ENCODE results near the gene THTPA. TPM values are rescaled to one million over a fixed set of nuclear protein-coding genes. Genes with fewer than 3 reads are reported as not detected.

The THTPA gene
- total RNA-seq = 5.7 and 9.1 TPM in 2 replicates

GRCh38 chr14:23555882-23556699 is at the start of gene THTPA:
THTPA (plus strand) TSS chr14:23556271; CDS start chr14:23556758, 487 bp downstream.
- DNase-seq (ENCODE audit: low read depth in 2 of 2) = peak; percentile 86 to 92

- DNase-seq (ENCODE audit: low read depth in 2 of 2) = no peak
These were observed 43.9 kb upstream of the THTPA start for GRCh38 chr14:23512156-23512555.

GRCh38 chr14:23513005-23513817 is 42.9 kb upstream of the THTPA start:
- no peak for DNase-seq (ENCODE audit: low read depth in 2 of 2)

DNA sequence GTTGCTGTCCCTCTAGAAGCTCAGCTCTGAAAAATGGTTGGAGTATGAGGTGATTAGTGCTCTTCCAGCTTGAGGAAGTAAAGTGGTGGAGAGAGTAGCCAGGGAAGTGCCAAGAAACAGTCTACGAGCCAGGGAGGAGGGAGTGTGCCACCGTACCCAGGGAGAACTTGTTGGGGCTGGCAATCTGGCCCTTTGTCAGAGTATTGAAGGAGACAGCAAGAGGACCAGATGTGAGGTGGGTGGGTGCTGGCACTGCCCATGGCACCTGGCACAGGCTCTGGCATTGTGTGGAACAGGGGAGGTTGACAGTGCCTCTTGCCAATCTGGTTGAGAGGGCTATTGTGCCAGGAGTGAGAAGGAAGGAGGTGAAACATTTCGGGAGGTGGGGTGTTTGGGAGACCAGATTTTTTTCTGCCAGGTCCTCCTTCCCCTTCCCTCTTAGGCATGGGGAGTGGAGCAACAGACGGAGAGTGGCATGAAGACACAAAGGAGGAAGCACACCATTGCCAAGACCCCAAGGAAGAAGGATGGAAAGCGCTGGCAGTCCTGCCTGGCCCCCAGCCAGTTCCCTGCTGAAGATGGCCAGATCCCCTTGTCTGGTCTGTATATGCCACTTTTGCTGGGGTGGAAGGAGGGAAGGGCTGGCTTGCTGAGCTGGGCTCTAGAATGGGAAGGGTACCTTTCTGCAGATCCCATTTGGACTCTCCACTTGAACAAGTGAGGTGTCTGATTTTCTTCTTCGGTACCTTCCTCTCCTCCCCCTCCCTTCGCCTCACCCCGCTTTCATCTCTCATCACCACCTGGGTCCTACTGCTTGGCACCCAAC is 42.0 kb upstream of the THTPA start:
- no peak for DNase-seq (ENCODE audit: low read depth in 2 of 2)

DNA sequence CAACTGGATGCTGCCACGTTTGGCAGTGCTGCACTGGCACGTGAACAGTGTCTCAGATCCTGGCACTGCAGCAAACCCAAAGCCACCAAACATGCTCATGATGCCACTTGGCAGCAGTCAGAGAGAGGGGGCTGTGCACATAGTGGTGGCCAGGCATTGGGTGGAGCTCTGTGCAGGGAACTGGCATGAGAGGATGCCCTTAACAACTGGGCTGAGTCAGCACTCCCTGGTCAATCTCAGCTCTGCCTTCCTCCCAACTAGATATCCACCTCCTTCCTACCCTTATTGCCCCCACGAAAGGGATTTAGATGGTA is 41.5 kb upstream of the THTPA start:
- no peak for DNase-seq (ENCODE audit: low read depth in 2 of 2)

GRCh38 chr14:23517650-23518326 is 38.3 kb upstream of the THTPA start:
- DNase-seq (ENCODE audit: low read depth in 2 of 2) = no peak

- no peak for DNase-seq (ENCODE audit: low read depth in 2 of 2)
These were observed 37.4 kb upstream of the THTPA start for GRCh38 chr14:23518709-23519108.

DNA sequence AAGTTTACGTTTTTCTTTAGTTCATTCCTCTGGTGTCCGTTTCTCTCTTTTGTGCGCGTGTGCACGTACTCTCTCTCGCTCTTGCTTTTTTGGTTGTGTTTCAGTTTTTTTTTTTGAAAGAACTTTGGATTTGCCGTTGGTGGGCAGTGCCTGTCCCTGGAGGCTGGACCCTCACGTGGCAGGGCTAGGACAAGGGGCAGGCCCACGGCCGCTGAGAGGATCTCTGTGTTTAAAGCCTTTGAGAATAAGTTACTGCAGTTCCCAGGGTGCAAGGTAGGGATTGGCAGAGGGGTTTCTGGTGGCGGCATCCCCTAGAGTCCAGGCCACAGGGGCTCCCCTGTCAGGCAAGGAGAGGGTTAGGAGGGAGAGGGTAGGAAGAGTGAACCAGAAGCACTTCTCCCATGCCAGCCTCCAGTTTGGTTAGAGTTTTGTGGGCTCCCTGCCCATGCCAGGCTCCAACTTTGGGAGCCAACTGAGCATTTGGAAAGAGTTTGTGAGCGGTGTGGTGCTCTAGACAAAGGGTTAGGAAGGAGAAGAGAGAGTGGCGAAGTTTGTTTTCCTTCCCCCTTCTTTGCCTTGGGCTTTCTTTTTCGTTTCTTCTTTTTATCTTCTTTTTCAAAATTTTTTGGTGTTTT is 35.1 kb upstream of the THTPA start:
- DNase-seq (ENCODE audit: low read depth in 2 of 2) = no peak

DNA sequence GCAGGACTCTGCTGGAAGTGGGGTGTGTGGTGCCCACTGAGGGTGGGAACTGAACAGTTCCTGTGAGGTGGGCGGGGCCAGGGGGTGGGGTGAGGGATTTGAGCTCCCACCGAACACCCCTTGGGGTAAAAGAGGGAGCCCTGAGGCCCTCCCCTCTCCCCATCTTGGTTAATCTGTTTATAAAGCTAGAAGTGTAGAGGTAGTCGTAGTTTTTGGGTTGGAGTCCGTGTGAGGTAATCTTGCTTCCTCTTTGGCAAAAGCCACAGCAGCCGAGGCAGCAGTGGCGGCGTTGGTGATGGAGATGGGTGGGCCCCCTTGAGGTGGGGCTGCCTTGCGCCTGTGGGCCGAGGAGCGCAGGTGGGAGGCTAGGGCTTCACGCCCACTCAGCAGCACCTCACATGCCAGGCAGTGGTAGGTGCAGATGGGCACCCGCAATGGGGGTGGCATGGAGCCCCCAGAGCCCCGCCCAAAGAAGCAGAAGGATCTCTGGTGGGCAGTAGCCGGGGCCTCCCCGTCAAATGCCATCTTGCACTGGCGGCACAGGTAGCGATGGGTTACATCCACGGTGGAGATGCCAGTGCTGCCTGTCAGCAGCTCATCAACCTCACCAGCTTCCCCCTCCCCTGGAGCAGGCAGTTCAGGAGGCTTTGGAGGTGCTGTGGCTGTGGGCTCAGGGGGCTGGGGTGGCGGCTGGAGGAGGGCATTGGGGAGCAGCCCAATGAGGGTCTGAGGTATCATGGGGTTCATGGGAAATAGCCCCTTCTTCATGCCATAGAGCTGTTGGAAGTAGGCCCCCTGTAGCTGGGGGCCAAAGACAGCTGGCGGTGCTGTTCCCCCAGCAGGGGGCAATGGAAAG is 34.1 kb upstream of the THTPA start:
- DNase-seq (ENCODE audit: low read depth in 2 of 2) = no peak

DNA sequence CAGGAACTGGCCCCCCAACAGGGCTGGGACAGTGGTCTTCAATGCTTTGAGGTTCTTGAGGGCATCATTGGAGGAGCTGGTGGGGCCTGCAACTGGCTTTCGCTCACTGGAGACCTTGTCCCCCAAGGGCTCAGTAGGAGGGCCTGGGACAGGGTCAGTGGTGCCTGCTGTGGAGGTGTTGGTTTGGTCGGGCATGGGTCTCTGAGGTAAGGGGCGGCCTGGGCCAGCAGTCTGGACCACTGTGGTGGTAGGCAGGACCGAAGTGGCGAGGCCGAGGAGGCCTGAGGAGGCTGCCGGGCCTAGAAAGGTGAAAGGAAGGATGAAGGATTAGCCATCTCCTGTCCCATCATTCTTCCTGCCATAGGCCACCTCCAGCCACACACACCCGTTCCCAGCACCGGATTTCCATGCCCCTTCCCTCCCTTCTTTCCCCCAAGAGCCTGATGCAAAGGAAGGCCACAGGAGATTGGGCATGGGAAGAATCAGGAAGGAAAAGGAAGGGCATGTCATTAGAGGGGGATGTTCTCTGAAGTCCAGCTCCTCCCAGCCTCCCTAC is 33.4 kb upstream of the THTPA start:
- no peak for DNase-seq (ENCODE audit: low read depth in 2 of 2)

GRCh38 chr14:23523229-23524016 is 32.6 kb upstream of the THTPA start:
- no peak for DNase-seq (ENCODE audit: low read depth in 2 of 2)

DNA sequence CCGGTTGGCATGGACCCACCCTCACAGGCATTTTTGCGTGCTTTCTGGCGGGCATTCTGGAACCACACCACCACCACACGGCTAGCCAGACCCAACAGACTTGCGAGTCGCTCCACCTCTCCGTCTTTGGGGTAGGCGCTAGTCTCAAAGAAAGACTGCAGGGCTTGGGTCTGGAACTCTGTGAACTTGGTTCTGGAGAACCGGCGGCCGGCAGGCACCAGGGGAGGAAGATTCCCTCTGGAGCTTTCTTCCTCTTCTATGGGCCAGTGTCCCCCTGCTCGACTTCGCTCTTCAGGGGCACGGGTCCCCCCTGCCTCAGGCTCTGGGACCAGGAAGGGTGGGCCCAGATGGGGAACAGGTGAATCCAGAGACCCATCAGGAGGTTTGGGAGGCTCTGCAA is 31.1 kb upstream of the THTPA start:
- no peak for DNase-seq (ENCODE audit: low read depth in 2 of 2)

GRCh38 chr14:23525611-23526010 is 30.5 kb upstream of the THTPA start:
- DNase-seq (ENCODE audit: low read depth in 2 of 2) = no peak

GRCh38 chr14:23528555-23528954 is 27.5 kb upstream of the THTPA start:
- DNase-seq (ENCODE audit: low read depth in 2 of 2) = no peak

GRCh38 chr14:23529016-23529415 is 27.1 kb upstream of the THTPA start:
- DNase-seq (ENCODE audit: low read depth in 2 of 2) = no peak

- DNase-seq (ENCODE audit: low read depth in 2 of 2) = no peak
These were observed 25.6 kb upstream of the THTPA start for GRCh38 chr14:23530375-23531055.

DNA sequence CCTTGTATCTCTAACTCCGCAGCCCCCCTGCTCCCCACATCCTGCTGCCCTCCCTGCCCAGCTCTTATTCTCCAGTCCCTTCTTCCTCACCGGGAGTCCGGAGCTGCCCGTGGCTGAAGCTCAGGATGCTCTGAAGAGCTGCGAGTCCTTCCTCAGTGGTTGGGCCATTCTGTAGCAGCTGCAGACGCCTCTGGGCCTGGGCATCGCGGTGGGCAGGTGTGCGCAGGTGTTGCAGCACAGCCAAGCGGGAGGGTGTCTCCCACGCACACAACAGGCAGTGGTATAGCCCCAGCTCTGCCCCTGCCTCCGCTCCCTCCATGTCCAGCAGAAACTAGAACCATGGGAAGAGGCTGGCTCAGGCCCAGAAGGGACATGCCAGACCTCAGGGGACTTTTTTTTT is 24.7 kb upstream of the THTPA start:
- no peak for DNase-seq (ENCODE audit: low read depth in 2 of 2)

DNA sequence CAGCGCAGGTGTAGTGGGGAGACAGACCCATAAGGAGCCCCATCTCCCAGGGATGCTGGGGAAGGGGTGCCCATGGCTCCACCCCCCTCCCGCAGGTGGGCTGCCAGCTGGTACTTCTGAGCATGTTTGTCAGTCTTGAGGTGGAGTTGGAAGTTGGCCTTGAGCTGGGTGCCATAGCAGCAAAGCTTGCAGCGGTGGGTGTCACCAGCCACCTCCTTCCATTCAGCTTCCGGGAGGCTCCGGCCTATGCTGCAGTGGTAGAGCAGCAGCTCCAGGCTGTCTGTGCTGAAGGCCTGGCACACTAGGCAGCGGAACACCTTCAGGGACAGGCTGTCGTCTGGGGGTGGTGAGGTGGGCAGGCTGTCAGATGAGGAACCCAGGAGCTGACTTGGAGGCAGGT is 23.4 kb upstream of the THTPA start:
- DNase-seq (ENCODE audit: low read depth in 2 of 2) = no peak
